GM19438 (cell line): ENCODE measurements around the gene PEX7.
"Not testable (repeated sequence)": the region's sequence is repeated elsewhere in the genome, so short reads cannot be mapped to it uniquely, and the experiment has no call there.

Experiments
- ATAC-seq: cut with Tn5 transposase; IDR thresholded peaks from one replicate; pipeline ENCODE4 v1.9.1; 2021; ENCODE audit warnings: low read depth; ENCODE audit not compliant: unreplicated experiment

Gene PEX7

DNA sequence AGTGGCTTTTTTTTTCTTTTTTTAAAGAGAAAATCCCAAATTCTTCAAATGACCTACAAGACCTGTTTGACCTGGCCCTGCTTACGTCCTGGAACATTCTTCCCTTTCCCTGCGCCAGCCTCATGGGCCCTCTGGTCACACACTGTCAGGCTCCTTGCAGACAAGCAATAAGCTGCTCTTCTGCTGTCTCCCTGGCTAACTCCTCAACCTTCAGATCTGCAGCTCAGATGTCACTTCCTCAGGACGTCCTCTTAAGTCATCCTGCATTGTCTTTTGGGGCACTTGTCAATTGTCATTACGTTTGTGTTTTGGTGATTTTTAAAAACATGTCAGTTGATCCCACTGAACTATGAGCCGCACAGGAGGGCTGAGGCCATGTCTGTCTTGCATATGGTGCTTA is 70.8 kb downstream of the PEX7 start:
- no peak for ATAC-seq

DNA sequence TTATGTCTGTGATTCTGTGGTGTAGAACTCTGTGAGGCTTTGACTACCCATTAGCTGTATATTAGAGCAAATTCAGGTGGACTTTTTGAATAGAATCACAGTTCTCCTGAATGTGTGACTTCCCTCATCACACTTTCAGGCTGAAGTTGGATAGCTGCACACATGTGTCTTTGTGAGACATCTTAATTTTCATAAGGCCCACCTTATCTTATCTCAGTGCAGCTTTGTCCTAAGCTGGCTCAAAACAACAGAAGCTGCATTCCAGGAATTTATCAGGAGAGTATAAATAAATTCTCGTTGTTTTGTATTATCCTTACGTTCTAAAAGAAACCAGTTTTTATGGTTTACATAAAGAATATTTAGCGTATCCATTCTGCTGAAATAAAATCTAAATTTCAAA is 73.5 kb downstream of the PEX7 start:
- no peak for ATAC-seq

DNA sequence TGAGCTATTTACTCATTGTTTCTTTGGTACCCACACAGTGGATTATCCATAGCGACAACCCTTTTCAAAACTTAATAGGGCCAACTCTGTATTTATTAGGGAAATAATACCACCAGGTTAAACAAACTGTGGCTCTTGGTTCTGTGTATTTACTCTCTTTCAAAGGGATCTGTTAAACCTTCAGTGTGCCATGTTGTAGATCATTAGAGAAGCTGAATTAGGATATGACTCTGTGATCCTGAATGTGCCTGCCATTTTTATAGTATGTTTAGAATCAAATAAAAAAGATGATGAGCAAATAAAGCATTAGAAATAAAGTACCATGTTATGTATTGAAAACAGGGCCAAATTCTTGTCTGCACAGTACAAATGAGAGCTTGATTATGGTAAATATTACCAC is 74.7 kb downstream of the PEX7 start:
- ATAC-seq, result no peak

DNA sequence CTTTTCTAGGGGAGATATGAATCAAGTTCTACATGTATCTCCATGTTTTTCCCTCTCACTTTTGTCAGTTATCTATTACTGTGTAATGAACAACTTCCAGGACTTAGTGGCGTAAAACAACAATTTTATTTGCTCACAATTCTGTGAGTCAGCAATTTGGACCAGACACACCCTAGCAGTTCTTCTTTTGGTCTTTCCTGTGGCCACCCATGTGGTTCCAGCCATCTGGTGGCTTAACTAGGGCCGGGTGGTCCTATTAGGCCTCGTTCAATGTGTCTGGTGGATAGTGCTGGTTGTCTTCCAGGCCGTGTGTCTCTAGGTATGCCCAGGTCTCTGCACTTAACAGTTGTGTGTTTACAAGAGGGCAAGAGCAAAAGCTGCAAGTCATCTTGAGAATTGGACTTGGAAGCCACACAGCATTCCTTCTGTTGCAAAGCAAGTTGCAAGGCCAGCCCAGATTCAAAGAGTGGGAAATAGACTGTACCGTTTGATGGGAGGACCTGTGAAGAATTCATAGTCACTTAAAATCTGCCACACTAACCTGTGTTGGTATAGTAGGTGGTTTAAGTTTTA is 78.9 kb downstream of the PEX7 start:
- ATAC-seq, result no peak

DNA sequence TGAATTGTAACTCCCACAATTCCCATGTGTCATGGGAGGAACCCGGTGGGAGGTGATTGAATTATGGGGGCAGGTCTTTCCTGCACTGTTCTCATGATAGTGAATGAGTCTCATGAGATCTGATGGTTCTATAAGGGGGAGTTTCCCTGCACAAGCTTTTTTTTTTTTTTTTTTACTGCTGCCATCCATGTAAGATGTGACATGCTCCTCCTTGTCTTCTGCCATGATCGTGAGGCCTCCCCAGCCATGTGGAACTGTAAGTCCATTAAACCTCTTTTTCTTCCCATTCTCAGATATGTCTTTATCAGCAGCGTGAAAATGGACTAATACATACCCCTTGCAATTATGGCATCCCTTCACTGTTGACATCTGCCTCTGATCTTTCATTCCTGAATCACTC is 82.1 kb downstream of the PEX7 start:
- not testable (repeated sequence) for ATAC-seq

DNA sequence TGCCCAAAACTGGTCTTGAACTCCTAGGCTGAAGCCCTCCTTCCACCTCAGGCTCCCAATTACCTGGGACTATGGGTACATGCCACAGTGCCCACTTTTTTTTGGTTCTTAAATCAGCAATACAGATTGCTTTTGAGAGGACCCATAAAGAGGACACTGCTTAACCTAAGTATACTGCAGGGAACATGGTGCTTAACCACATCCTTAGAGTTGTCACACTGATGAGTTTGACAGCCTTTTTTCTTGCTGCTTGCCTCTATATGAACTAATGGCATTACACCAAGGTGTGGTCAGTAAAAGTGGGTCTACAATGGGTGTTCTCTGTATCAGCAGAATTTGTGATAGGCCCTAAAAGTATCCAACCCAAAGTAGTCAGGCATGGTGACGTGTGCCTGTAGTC is 92.6 kb downstream of the PEX7 start:
- ATAC-seq, result no peak

DNA sequence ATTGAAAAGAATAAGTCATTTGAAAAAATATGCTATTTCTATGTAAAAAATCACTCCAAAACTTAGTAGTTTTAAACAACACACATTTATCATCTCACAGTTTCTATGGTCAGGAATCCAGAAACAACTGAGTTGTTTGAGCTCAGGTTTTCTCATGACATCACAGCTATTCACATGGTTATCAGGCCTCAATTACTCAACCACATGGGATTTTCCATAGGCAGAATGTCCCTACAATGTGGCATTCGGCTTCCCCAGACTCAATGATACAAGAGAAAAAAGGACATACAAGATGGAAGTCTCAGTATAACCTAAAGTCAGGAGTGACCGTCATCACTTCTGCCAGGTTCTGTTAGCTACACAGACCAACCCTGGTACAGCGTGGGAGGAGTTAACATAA is 96.3 kb downstream of the PEX7 start:
- ATAC-seq, result no peak

DNA sequence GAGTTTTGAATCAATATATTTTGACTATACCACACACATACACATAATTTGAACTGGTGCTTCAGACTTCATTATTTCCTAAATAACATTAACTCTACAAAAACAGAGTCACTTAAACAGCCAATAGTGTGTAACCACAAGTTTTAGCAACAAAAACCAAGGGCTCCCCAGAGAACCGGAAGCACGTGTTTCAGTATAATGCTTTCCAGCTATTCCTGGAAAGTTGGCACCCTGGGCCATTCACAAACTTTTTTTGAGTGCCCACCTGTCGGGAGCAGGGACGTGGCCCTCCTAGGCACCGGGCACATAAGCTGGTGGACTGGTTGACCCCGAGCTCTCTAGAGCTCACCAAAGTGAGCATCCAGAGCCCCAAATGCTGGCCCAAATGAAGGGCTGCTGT is 97.8 kb downstream of the PEX7 start:
- ATAC-seq, result no peak

DNA sequence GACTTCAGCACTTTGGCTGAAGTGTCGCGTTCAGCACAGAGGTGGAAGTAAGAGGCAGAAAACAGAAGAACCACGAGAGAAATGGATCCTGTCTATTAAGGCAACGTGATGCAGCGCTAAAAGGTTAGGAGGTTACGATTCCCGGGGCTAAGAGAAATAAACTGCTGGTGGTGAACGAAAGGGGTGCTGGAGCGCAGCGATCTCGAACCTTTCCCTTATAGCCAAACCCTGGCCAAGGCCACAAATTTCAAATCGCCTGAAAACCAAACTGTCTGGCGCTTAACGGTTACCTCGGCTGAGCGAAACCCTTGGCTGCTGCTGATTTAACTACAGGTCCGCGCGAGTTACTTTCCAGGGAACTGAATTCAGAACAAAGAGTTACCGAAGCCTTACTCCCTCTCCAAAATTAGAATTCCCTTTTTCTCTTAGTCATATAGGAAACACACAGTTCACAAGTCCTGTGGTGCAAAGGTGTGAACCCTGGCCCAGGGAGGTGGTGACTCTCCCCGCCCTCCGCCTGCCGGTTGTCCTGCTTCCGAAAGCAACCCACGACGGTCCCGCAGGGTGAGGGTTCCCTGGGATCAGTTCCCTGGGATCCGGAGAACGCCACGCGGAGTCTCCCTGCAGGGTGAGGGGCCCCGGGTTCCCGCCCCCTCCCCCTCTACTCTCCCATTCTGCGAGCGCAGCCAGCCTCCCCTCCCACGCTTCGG is 98.4 kb downstream of the PEX7 start:
- no peak for ATAC-seq

DNA sequence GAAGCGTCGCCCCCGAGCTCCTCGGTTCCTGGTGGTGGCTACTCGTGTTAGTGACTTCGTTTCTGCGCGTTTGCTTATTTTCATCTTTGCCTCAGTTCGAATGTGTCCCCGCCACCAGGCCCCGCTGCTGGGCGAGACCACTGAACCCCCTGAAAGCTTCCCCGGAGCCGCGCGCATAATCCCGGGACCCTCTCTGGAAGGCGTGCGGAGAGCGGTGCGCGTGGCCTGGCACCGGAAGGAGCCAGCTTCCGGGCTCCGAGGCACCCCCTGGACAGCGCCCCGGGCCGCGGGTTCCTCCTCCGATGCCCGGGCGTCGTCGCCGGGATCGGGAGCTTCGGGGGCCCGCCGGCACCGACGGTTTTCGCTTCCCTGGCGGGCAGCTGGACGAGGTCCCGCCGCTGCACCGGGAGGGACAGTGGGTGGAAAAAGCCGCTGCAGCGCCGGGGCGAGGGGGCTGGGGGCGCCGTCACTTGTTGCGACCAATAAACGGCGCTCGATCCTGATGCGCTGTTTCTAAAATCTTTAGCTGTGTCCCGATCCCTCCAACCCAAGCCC is 99.1 kb downstream of the PEX7 start:
- no peak for ATAC-seq

DNA sequence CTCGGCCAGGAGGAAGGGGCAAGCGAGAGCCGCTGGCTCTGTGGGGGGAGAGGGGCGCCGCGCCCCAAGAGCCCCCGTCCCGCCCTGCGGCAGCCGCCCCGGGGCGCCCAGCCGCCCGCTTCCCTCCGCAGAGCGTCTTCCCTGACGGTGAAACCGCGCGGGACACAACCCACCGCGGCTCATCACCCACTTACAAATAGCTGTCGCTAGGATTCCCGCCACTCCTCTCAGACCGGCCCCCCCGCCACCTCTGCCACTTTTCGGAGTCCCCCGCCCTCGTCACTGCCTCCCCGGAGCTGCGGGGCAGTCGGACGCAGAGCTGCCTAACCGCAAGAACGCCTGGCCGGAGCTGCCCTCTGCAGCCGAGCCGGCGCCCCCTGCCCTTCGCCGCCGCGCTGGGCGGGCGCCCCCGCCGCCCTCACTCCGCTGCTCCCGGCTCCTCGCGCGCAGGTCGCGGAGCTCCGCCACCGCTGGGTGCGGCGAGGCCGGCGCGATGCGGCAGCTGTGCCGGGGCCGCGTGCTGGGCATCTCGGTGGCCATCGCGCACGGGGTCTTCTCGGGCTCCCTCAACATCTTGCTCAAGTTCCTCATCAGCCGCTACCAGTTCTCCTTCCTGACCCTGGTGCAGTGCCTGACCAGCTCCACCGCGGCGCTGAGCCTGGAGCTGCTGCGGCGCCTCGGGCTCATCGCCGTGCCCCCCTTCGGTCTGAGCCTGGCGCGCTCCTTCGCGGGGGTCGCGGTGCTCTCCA is 99.7 kb downstream of the PEX7 start, which contains the start of gene SLC35D3:
TSS of gene SLC35D3 (plus strand) at position 366 of the 749 bp plus-strand sequence. CDS start at position 494, 128 bp downstream.
- no peak for ATAC-seq

DNA sequence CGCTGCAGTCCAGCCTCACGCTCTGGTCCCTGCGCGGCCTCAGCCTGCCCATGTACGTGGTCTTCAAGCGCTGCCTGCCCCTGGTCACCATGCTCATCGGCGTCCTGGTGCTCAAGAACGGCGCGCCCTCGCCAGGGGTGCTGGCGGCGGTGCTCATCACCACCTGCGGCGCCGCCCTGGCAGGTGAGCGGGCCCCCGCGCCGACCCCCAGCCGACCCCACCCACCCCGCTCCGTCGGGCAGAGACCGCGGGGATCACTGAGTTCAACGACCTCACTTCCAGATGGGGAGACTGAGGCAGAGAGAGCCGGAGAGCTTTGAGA is 100.3 kb downstream of the PEX7 start:
- ATAC-seq, result no peak

DNA sequence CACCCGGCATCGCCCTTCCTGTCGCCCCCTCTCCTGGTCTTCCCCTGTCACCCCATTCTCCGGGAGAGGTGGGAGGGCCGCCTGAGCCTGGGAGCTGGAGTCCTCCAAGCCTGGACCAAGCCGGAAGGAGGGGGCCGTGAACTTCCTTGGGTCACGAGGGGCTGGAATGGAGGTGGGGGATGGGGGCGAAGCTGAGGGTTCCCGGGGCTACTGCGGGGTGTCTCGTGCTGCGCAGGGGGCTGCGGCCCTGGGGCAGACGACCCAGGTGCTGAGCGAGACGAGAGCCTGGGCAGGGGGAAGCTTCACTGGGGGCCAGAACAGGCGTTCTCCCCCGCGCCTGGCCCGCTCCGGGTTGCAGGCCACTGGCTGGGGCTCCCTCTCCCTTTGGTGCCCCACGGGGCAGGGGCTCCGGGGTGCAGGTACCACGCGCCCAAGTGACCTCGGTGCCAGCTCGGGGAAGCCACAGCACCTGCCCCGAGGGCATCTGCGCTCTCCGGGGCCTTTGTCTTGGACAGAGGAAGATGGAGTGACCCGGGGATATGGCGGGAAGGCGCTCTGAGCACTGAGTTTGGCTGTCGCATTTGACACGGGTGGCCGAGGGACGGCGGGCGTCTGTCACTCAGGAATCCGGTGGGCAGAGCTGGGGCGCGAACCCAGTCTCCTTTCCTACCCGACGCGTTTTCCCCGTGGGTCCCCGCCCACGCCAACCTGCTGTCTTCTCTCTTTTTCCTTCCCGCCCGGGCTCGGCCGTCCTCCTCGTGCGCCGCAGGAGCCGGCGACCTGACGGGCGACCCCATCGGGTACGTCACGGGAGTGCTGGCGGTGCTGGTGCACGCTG is 100.9 kb downstream of the PEX7 start:
- ATAC-seq, result no peak

DNA sequence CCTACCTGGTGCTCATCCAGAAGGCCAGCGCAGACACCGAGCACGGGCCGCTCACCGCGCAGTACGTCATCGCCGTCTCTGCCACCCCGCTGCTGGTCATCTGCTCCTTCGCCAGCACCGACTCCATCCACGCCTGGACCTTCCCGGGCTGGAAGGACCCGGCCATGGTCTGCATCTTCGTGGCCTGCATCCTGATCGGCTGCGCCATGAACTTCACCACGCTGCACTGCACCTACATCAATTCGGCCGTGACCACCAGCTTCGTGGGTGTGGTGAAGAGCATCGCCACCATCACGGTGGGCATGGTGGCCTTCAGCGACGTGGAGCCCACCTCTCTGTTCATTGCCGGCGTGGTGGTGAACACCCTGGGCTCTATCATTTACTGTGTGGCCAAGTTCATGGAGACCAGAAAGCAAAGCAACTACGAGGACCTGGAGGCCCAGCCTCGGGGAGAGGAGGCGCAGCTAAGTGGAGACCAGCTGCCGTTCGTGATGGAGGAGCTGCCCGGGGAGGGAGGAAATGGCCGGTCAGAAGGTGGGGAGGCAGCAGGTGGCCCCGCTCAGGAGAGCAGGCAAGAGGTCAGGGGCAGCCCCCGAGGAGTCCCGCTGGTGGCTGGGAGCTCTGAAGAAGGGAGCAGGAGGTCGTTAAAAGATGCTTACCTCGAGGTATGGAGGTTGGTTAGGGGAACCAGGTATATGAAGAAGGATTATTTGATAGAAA is 101.7 kb downstream of the PEX7 start:
- ATAC-seq, result no peak

DNA sequence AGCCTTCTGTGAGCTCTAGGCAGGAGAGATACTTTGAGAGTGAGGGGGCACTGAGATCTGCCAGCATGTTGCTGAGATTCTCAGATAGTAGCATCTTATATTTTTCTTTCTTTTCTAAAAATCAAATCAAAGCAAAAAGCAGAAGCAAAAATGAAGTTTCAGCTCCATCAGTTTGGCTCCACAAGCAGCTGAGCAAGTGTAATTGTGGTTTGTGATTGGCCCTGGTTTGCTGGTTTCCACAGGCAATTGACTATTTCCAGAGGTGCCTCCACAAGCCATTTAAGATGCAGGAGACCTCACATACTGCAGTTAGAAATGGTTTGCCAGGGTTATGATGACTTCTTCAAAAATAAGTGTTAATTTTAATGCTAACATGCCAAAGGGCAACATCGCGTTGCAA is 104.0 kb downstream of the PEX7 start:
- no peak for ATAC-seq

DNA sequence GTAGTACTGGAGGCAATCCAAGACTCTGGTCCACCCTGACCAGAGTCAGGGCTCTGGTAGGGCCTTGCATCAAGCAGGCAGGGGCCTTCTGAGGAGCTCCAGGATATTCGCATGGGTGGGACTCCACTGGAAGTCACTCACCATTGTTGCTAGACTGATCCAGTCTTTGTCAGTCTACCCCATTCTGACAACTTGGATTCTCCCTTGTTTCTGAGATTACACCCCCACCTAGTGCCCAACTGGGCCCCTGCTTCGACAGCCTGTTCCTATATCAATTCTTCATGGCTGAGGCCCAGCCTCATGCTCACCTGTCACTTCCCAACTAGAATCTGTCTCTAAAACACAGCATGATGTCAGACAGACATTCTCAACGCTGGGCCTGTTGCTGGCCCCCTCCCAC is 104.9 kb downstream of the PEX7 start:
- no peak for ATAC-seq

DNA sequence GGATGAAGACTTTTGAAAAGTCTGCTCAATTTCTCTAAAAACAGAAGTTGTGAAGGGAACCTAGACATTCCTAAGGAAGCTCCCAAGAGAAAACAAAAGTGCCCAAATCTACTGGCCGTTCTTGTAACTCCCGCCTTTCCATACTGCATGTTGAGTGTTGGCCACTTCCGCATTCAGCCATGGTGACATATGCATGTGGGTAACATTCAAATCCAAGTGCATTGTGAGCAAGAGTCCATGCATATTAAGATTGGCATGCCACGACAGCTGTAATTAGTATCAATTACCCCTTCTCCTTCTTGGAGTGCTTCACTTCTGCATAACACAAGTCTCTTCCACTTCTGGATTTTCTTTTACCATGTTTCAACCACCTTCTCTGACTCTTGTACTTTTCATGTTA is 108.1 kb downstream of the PEX7 start:
- ATAC-seq, result no peak

DNA sequence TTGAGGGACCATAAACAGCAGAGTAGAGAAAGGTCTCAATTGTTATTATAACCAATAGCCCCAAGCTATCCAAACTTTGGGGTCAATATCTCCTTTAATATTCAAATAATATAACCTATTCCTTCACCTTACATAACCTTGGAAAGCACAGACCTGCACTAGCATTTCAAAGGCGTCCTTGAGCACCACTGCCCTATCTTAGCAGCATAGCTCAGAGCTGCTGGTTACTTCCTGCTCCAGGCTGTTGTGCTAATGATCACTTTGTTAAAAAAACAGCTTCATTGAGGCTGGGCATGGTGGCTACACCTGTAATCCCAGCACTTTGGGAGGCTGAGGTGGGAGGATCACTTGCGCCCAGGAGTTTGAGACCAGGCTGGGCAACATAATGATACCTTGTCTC is 110.2 kb downstream of the PEX7 start:
- no peak for ATAC-seq

DNA sequence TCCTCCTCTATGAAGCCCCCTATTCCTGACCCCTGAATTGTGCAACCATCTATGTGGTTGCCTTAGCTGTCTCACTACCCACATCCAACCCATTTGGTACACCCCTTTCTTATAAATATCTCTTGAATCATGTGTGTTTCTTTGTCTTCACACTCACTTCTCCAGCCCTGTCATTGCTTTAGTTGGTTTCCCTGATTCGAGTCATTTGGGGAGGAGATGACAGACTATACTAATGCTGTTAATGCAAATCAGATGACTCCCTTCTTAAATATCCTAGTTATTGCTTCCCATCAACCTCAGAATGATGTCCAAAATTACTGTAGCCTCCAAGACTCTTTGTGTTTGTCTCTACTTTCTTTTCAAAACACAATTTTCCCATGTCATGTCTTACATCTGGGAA is 122.7 kb downstream of the PEX7 start:
- no peak for ATAC-seq

DNA sequence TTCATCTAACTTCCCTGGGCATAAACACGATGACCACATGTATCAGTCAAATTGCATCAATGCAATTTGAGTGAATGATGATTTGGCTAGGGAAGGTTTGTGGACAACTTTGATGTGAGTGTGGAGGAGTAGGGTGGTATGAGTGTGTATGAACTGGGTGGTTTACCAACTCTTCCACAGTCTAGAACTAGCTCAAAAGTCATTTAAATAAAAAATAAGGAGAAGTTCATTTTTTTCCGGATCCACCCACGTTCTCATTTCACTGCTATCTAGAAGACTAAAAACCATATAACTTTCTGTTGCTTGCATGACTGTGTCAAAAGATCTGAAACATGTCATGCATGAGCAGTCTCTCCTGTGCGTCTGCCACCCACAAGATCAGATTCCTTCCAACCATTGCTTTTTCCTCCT is 123.3 kb downstream of the PEX7 start:
- no peak for ATAC-seq
